Stimulated activated CD8-positive, alpha-beta memory T cell treated with anti-CD3 and anti-CD28 coated beads, Interleukin-7, amount 100 ng/mL, for 48 hours (primary cell): ENCODE measurements around the gene B3GNT3.
A peak's percentile ranks its signal among the peaks of the same experiment; 100 is the strongest.

Experiments used
- DNase-seq, 2 donors: peaks; one replicate each; pipeline ENCODE4 v3.0.0-alpha.2; 2020; ENCODE audit warnings: low read depth in 1 of 2; ENCODE audit errors: extremely low read depth in 1 of 2

B3GNT3 gene

GRCh38 chr19:17831419-17831888 lies 36.5 kb downstream of the B3GNT3 start:
- no peak for DNase-seq

GRCh38 chr19:17832443-17833208 lies 37.7 kb downstream of the B3GNT3 start:
- no peak for DNase-seq

GRCh38 chr19:17834350-17835181 lies 39.6 kb downstream of the B3GNT3 start:
- DNase-seq = no peak

GRCh38 chr19:17835182-17836006 lies 40.5 kb downstream of the B3GNT3 start:
- no peak for DNase-seq

- no peak for DNase-seq
Observed at GRCh38 chr19:17836530-17836929, 41.6 kb downstream of the B3GNT3 start.

- no peak for DNase-seq
Observed at GRCh38 chr19:17837972-17838371, 43.0 kb downstream of the B3GNT3 start.

- no peak for DNase-seq
Observed at GRCh38 chr19:17840019-17840418, 45.1 kb downstream of the B3GNT3 start.

- no peak for DNase-seq
Observed at GRCh38 chr19:17841371-17841809, 46.5 kb downstream of the B3GNT3 start.

GRCh38 chr19:17841810-17842662 lies 47.1 kb downstream of the B3GNT3 start:
- DNase-seq = peak; percentile 61 to 63

GRCh38 chr19:17842663-17843291 lies 47.8 kb downstream of the B3GNT3 start:
- DNase-seq = no peak

GRCh38 chr19:17843292-17843827 lies 48.4 kb downstream of the B3GNT3 start:
- DNase-seq = no peak

GRCh38 chr19:17843908-17844490 lies 49.1 kb downstream of the B3GNT3 start:
- no peak for DNase-seq

- no peak for DNase-seq
Observed at GRCh38 chr19:17846146-17846545, 51.2 kb downstream of the B3GNT3 start.

GRCh38 chr19:17847538-17848366 lies 52.8 kb downstream of the B3GNT3 start, which contains the start of gene JAK3:
Gene JAK3 (minus strand): TSS chr19:17847982. CDS start chr19:17844417, 3,565 bp downstream.
- peak; percentile 84 to 90 for DNase-seq

- no peak for DNase-seq
Observed at GRCh38 chr19:17848595-17849292, 53.8 kb downstream of the B3GNT3 start.

GRCh38 chr19:17854061-17854460 lies 59.1 kb downstream of the B3GNT3 start:
- no peak for DNase-seq
